KG1 (cell line): ENCODE measurements around the gene LDAH.

Experiments used
- DNase-seq: peaks from one replicate; lab custom pipeline; 2025; lab: John Stamatoyannopoulos, UW

The LDAH gene

DNA sequence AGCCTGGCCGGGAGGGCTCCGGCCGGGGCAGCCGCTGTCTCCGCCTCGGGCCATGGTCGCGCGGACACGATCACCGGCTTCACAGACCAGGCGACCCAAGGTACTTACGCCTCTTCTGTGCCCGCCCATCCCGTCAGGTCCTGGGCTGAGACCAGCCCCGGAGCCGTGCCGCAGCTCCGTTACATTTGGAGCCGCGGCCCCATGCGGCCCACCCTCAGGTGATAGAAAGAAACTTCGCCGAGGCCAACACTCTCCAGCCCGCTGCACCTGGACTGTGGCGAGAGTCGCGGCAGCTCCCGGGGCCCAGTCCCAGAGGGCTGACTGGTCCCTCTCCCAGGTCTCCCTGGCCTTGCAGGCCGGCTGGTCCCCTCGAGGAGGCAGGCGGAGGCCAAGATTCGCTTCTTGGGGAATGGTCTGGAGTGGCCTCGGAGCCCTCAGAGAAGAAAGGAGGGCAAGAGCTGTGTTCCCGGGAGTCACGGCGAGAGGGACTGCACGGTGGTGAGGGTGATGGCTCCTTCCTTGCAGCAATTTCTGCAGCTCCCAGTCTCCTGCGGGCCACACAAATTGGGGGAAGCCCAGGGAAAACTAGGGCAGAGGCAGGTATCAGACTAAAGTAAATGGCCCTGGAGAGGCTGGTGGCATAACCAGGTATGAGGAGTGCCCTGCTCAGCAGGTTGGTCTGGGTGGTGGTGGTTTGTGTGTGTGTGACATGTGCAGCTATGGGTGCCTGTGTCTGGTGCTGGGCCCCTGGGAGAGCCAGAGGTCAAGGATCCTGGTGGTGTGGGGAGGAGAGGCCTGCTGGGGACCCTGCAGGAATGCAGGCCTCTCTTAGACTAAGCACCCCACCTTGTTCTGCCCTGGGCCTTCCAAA, 155.1 kb downstream of the LDAH start:
- no peak for DNase-seq

DNA sequence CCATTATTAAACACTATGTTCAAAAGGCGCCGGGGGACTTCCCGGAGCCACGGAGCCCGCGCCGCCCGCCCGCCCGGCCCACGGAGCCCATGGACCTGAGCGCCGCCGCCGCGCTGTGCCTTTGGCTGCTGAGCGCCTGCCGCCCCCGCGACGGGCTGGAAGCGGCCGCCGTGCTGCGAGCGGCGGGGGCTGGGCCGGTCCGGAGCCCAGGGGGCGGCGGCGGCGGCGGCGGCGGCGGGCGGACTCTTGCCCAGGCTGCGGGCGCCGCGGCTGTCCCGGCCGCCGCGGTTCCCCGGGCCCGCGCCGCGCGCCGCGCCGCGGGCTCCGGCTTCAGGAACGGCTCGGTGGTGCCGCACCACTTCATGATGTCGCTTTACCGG, 155.8 kb downstream of the LDAH start:
- DNase-seq, result no peak

GRCh38 chr2:20666304-20667150, 156.4 kb downstream of the LDAH start, which contains the start of gene GDF7:
GDF7 (plus strand) TSS chr2:20667144; CDS start chr2:20667240, 96 bp downstream.
- DNase-seq, result no peak

DNA sequence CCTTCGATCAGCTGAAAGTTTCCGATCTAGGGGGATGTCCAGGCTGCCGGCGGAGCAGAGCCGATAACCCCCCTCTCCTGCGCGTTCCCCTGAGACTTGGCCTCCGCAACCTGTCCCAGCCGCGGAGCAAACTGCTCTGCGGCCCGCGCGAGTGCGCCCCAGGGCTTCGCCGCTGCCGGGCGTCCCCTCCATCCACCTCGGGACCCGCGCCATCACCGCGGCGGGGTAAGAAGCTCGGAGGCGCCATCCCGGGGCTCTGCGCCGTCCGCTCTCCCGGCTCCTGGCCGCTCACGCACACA, 156.9 kb downstream of the LDAH start:
- no peak for DNase-seq

DNA sequence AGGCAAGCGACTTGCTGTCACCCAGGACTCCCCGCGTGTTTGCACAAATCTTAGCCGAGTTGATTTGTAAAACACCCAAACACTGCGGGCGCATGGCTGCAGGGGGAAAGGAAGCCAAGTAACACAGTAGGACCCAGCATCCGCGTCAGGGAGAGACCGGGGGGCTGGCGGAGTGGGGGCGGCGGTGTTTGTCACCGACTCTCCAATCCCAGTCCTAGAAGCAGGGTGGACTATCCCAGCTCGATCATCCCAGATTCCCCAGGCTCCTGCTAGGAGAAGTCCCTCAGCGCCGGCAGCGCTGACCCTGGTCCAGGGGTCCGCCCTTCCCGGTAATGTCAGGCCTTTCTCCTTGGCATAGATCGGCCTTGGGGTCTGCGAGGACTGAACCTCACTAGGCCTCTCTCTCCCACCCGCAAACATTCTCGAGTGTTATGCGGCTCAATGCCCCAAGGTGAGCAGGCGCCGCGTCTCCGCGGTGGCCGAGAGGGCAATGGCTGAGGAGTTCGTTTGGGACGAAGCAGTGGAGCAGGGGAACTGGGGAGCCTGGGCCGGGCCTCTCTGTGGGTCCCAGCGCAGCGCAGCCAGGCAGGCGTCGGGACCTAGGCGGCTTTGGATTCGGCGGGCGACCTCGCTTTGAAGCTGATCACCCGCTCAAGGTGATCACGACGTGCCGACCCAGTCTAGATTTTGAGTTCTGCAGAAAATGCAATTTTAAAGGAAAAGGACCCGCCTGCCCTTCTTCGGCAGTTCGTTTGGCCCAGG, 157.5 kb downstream of the LDAH start:
- no peak for DNase-seq

- no peak for DNase-seq
These were observed 158.3 kb downstream of the LDAH start for GRCh38 chr2:20664431-20665242.

DNA sequence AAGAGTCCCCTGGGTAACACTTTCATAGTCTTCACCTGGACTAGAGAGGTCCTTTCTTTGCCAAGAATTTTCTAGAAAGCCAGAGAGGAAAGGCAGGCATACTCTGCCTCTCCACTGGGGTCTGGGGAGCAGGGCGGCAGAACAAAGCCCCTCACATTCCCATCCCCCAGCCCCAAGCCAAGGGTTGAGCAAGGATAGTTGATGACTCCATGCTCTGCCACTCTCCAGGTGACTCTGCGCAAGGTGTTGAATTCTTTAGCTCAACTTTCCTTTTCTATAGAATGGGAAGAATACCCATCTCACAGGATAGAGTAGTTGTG, 158.9 kb downstream of the LDAH start:
- no peak for DNase-seq

DNA sequence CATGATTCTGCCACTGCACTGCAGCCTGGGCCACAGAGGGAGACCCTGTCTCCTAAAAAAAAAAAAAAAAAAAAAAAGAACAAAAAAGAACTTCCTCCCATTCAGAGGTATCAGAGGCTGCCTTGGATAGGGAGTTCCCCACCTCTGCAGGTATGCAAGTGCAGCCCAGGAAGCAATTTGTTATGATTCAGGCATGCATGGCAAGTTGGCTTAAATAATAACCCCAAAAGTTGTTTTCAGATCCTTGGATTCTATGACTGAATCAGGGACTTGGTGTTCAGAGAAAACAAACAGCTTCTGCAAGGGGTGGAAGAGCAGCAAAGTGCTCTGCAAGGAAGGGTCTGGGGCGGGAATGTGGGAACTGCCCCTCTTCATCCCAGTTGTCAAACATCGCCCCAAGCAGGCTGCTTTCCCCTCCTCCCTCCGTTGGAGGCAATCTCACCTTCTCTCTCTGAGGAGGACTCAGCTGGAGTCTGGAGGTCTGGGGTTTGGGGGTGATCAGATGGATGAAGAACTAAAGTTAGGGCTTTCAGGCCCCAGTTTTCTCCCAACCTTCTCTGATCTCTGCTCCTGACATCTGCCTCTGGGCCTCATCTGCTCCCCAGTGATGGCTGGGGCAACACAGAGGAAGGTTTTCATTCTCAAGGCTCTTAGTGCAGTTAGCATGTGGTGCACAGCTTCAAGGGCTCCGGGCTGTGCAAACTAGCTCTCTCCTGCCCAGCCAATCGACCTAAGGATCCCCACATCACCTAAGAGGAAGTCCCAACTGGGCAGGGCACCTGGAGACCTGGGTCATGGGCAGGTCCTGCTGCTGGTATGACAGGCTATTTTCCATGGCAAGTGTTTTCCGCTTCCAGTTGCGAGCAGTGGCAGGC, 159.5 kb downstream of the LDAH start:
- DNase-seq, result no peak

DNA sequence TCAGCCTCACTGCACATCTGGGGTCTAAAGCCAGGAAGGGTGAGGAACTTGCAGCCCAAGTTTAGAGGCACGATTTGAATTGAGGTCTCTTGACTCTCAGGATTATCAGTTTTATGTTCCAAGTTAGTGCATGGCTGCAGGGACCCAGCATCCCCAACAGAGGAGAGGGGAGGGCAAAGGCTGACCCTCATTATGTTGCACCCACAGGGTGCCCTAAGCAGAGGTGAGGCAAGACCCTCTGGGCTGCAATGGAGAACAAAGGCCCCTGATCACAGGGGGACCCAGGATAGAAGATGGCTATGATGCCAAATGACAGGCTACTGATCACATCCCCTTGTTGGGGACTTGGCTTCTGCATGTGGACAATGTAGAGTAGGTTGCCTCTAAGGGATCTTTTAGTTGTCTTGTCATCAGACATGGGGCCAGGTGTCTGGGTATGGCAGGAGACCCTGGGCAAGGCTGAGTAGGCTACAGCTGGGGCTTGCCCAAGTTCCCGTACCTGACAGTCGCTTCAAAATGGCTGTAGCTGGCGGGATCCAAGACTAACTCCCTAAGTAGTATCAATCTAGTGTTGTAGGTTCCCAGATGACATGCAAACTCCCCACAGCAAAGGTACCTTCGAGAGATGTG, 160.5 kb downstream of the LDAH start:
- no peak for DNase-seq

GRCh38 chr2:20661421-20662307, 161.2 kb downstream of the LDAH start:
- peak; percentile 21 for DNase-seq

GRCh38 chr2:20660506-20661420, 162.1 kb downstream of the LDAH start:
- DNase-seq, result no peak

- no peak for DNase-seq
These were observed 165.2 kb downstream of the LDAH start for GRCh38 chr2:20657522-20658235.

DNA sequence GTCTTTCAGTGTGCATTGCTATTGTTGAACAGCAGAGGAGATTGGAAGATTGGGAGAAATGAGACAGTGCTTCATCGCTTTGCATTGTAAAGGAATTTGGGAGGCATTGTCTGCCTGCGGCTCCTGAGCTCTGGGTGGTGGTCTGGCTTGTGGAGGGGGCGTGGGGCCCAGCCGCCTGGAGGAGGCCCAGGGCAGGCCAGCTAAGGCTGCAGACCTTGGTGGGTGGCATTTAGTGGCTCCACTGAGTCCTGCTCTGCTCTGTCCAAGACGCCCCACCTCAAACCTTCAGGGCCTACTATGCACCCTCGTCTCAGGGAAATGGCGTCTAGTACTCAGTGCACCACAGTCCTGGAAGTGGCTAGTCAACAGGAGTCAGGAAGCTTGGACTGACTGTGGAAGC, 166.3 kb downstream of the LDAH start:
- DNase-seq, result no peak

GRCh38 chr2:20654535-20654813, 168.4 kb downstream of the LDAH start:
- DNase-seq, result no peak

GRCh38 chr2:20653695-20654534, 169.0 kb downstream of the LDAH start:
- DNase-seq, result no peak

DNA sequence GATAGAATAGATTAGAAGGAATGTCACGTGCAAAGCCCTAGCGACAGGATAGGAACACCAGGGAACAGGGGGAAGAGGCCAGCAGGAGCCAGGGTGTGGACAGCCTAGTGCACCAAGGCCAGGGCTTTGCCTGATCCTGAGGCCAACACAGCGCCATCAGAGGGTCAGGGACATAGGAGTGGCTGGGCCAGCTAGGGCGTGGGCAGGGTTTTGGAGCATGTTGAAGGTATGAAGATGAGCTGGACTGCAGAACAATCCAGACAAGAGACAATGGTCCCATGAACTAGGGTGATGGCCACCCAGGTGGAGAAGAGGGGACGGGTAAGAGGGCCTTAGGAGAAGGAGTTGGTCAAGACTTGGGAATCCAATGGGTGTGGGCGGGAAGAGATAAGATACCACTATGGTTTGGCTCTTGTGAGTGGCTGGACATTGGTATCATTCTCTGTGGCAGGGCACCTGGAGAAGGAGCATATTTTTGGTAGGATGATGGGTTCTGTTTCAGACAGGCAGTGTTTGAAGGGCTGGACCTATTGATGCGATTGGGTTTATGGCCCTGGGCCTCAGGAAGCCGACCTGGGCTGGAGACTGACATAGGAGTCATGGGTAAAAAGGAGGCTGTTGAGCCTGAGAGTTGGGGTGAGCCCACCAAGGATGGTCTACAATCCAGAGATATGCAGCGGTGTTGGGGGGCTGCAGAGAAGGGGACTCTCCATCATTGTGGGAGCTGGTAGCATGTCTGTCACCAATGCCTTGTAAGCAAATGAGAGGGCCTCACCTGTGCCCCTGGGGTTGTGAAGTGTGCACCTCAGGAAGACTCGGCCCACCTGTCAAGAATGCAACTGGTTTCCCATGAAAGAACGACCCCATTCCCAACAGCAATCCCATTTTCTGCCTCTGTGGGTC, 170.0 kb downstream of the LDAH start:
- DNase-seq, result no peak
